ENCODE results near the gene UBE2Q2.

GRCh38 chr15:75857886-75858285 lies 14.6 kb downstream of the UBE2Q2 start:
- no peak for TF ChIP-seq JUN (CRISPR knock-in tag; IDR thresholded peaks at IDR 0.05)
- TF ChIP-seq, protein P1, sequence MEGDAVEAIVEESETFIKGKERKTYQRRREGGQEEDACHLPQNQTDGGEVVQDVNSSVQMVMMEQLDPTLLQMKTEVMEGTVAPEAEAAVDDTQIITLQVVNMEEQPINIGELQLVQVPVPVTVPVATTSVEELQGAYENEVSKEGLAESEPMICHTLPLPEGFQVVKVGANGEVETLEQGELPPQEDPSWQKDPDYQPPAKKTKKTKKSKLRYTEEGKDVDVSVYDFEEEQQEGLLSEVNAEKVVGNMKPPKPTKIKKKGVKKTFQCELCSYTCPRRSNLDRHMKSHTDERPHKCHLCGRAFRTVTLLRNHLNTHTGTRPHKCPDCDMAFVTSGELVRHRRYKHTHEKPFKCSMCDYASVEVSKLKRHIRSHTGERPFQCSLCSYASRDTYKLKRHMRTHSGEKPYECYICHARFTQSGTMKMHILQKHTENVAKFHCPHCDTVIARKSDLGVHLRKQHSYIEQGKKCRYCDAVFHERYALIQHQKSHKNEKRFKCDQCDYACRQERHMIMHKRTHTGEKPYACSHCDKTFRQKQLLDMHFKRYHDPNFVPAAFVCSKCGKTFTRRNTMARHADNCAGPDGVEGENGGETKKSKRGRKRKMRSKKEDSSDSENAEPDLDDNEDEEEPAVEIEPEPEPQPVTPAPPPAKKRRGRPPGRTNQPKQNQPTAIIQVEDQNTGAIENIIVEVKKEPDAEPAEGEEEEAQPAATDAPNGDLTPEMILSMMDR (IDR thresholded peaks at IDR 0.05) = no peak
- no peak for TF ChIP-seq SP1 (CRISPR knock-in tag; conservative IDR thresholded peaks at IDR 0.05)
- TF ChIP-seq PRRX2 (CRISPR knock-in tag; IDR thresholded peaks at IDR 0.05) = no peak
- TF ChIP-seq SMAD3 (CRISPR knock-in tag; IDR thresholded peaks at IDR 0.05; ENCODE audit: borderline replicate concordance) = no peak
- no peak for TF ChIP-seq MAX (CRISPR knock-in tag; IDR thresholded peaks at IDR 0.05)
- TF ChIP-seq MYBL2 (CRISPR knock-in tag; IDR thresholded peaks at IDR 0.05) = no peak
- TF ChIP-seq ETV6 (CRISPR knock-in tag; IDR thresholded peaks at IDR 0.05) = no peak
- TF ChIP-seq ZBTB21 (CRISPR knock-in tag; IDR thresholded peaks at IDR 0.05; ENCODE audit: borderline replicate concordance) = no peak
- no peak for TF ChIP-seq CBFB (CRISPR knock-in tag; IDR thresholded peaks at IDR 0.05; ENCODE audit: low read depth)
- no peak for TF ChIP-seq STAT6 (CRISPR knock-in tag; conservative IDR thresholded peaks at IDR 0.05; ENCODE audit: low read depth)
- no peak for TF ChIP-seq NFYB (CRISPR knock-in tag; conservative IDR thresholded peaks at IDR 0.05; ENCODE audit: low read depth)

Data from WTC11 (cell line).